Trophoblast cell (in vitro differentiated cells and primary cell): Measurements from ENCODE around the gene DSTN.
A peak's percentile ranks its signal among the peaks of the same experiment; 100 is the strongest.

ENCODE experiments used
- DNase-seq, 2 donors: peaks; one replicate each; pipeline ENCODE4 v3.0.0-alpha.2; 2016
- H2AFZ ChIP-seq: 2 replicates; pipeline ENCODE4 v1.6.1; 2013; ENCODE audit warnings: low read length, moderate library complexity, mild to moderate bottlenecking; ENCODE audit not compliant: insufficient read depth, poor library complexity
- H2AK5ac ChIP-seq: 2 replicates; pipeline ENCODE4 v1.6.1; 2013; ENCODE audit warnings: mild to moderate bottlenecking, low read length
- H2BK120ac ChIP-seq: 2 replicates; pipeline ENCODE4 v1.6.1; 2013; ENCODE audit warnings: low read length, mild to moderate bottlenecking, moderate library complexity; ENCODE audit not compliant: insufficient read depth, poor library complexity
- H2BK12ac ChIP-seq: 2 replicates; pipeline ENCODE4 v1.6.1; 2013; ENCODE audit warnings: mild to moderate bottlenecking, low read length, moderate library complexity
- H2BK5ac ChIP-seq: 2 replicates; pipeline ENCODE4 v1.6.1; 2013; ENCODE audit warnings: low read length, low read depth, moderate library complexity, mild to moderate bottlenecking; ENCODE audit not compliant: poor library complexity
- H3K14ac ChIP-seq: 2 replicates; pipeline ENCODE4 v1.6.1; 2013; ENCODE audit warnings: mild to moderate bottlenecking, low read length
- H3K18ac ChIP-seq: 2 replicates; pipeline ENCODE4 v1.6.1; 2013; ENCODE audit warnings: mild to moderate bottlenecking, low read length
- H3K23ac ChIP-seq: 2 replicates; pipeline ENCODE4 v1.6.1; 2013; ENCODE audit warnings: low read length
- H3K27ac ChIP-seq: 2 replicates; pipeline ENCODE4 v1.5.1; 2013; ENCODE audit warnings: low read depth, mild to moderate bottlenecking, inconsistent platforms, low read length, moderate library complexity
- H3K27me3 ChIP-seq: 2 replicates; pipeline ENCODE4 v1.6.1; 2013; ENCODE audit warnings: inconsistent platforms, mild to moderate bottlenecking, low read length, moderate library complexity; ENCODE audit not compliant: insufficient read depth
- H3K36me3 ChIP-seq, 2 experiments: 1 replicate in 1 of 2; 2 replicates in 1 of 2; pipeline ENCODE4 v1.6.1; 2013; ENCODE audit warnings: low read length in 2 of 2, mild to moderate bottlenecking in 2 of 2, moderate library complexity in 1 of 2; ENCODE audit not compliant: insufficient read depth in 2 of 2, control insufficient read depth in 1 of 2
- H3K4ac ChIP-seq: 2 replicates; pipeline ENCODE4 v1.6.1; 2013; ENCODE audit warnings: low read depth, mild to moderate bottlenecking, low read length, moderate library complexity
- H3K4me1 ChIP-seq, 2 experiments: 1 replicate in 1 of 2; 2 replicates in 1 of 2; pipeline ENCODE4 v1.6.1; 2013; ENCODE audit warnings: low read length in 2 of 2, mild to moderate bottlenecking in 2 of 2, moderate library complexity in 1 of 2; ENCODE audit not compliant: insufficient read depth in 2 of 2, control insufficient read depth in 1 of 2
- H3K4me2 ChIP-seq: 2 replicates; pipeline ENCODE4 v1.6.1; 2013; ENCODE audit warnings: inconsistent platforms, mild to moderate bottlenecking, low read length, moderate library complexity
- H3K4me3 ChIP-seq: 2 replicates; pipeline ENCODE4 v1.5.1; 2013; ENCODE audit warnings: mild to moderate bottlenecking, low read depth, low read length, inconsistent platforms
- H3K79me1 ChIP-seq: one replicate; pipeline ENCODE4 v1.6.1; 2013; ENCODE audit warnings: low read length
- H3K79me2 ChIP-seq: 2 replicates; pipeline ENCODE4 v1.6.1; 2013; ENCODE audit warnings: low read length, mild to moderate bottlenecking; ENCODE audit not compliant: control insufficient read depth, insufficient read depth, poor library complexity
- H3K9ac ChIP-seq: 2 replicates; pipeline ENCODE4 v1.6.1; 2013; ENCODE audit warnings: mild to moderate bottlenecking, low read length
- H3K9me3 ChIP-seq: 2 replicates; pipeline ENCODE4 v1.6.1; 2013; ENCODE audit warnings: low read depth, mild to moderate bottlenecking, control low read depth, inconsistent platforms, low read length; ENCODE audit not compliant: insufficient read depth
- H4K12ac ChIP-seq: 2 replicates; pipeline ENCODE4 v1.6.1; 2013; ENCODE audit warnings: low read depth, mild to moderate bottlenecking, low read length, moderate library complexity
- H4K8ac ChIP-seq: 2 replicates; pipeline ENCODE4 v1.6.1; 2013; ENCODE audit warnings: low read depth, mild to moderate bottlenecking, low read length, moderate library complexity
- H4K91ac ChIP-seq: one replicate; pipeline ENCODE4 v1.6.1; 2013; ENCODE audit warnings: low read depth, mild to moderate bottlenecking, low read length, moderate library complexity
- WGBS: extraction: QIAGEN DNeasy Blood & Tissue Kit; methylation state at CpG from one replicate; pipeline ENCODE4 v1.1.7; 2013; ENCODE audit warnings: missing lambda C conversion rate; ENCODE audit not compliant: insufficient read length, insufficient coverage; ENCODE audit errors: extremely low coverage; 5-methylcytosine and 5-hydroxymethylcytosine counted together

DSTN gene

DNA sequence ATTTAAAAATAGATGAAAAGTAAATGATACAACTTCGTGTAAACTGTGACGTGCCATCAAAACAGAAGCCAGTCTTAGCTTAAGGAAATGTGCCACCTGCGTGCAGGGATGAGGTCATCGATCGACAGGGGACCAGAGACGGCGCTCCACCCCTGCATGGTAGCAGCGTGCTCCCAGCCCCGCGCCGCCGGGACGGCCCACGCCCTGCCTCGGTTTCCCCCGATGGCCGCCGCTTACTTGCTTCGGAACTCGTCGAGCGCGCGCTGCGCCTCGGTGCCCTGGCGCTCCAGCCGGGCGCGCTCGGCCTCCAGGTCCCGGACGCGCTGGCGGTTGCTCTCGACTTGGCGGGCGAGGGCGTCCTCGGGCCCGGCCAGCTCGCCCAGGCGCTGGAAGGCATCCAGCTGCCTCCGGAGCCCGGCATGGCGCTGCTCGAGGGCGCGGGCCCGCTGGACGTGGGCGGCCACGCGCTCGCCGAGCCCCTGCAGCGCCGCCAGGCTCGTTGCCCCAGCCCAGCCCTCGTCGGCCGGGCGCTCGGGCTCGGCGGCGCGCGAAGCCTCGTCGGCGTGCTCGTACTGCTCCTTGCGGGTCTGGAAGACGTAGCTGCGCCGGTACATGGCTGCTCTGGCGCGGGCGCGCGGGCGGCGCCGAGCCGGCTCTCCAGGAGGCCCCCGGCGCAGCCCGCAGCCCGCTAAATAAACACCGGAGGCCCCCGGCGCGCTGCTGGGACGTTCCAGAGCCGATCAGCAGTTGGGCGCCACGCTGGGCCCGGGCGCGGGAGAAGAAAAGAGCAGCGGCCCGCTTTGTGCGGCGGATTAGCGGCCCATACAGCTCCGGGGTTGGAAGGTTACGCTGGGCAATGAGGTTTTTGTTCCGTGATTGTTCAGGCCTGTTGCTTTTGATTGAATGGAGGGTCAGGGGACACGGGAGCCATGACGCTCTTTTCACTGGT lies 38.9 kb upstream of the DSTN start, which contains the start of gene BFSP1:
Gene BFSP1 (minus strand): TSS at position 664 of the 949 bp plus-strand sequence. CDS start 50 bp downstream, at position 614.
- no CpG with 5 or more reads among the region's 111 CpGs for WGBS
- Histone ChIP-seq H2BK12ac (peak within 1 kb of the TSS; percentile 52), H3K9ac (peak within 1 kb of the TSS; percentile 82), H2BK120ac (peak within 1 kb of the TSS; percentile 34), H3K9me3 (no peaks in the 10 kb centered on the region), H2AFZ (peak within 1 kb of the TSS; percentile 77), H3K18ac (peak within 1 kb of the TSS; percentile 38), H3K4me1 (no peaks in the 10 kb centered on the region), H2BK5ac (no peak within 1 kb of the TSS), H3K4ac (no peak within 1 kb of the TSS), H3K4me3 (peak within 1 kb of the TSS; percentile 73), H2AK5ac (no peak within 1 kb of the TSS), H4K12ac (peak within 1 kb of the TSS; percentile 38), H3K4me2 (peak within 1 kb of the TSS; percentile 84), H4K8ac (peak within 1 kb of the TSS; percentile 73), H4K91ac (peak within 1 kb of the TSS; percentile 20), H3K79me2 (no peaks in the 10 kb centered on the region), H3K79me1 (peaks cover 6% of the 10 kb centered on the region), H3K23ac (no peak within 1 kb of the TSS), H3K36me3 (no peaks in the 10 kb centered on the region), H3K27ac (no peak within 1 kb of the TSS), H3K14ac (peak within 1 kb of the TSS; percentile 39), H3K27me3 (no peaks in the 10 kb centered on the region)
- peak; percentile 46 to 71 for DNase-seq

DNA sequence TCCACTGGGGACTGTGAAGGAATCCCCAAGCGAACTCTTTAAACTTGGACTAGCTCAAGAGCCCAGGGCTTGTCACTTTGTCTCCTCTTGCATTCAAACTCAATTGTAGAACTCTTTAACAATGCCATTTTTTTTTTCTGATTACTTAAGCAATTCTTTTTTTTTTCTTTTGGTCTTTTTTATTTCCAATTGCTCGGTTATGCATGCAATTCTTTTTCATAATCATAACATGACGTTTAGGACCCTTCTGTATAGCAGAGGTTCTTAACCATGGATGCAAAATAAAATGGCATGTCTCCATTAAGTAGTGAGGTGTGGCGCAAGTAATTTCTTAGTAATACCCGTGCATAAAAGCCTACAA lies 38.2 kb upstream of the DSTN start:
- Histone ChIP-seq H2AK5ac (no peak overlapping the region), H3K18ac (no peak overlapping the region), H2BK12ac (peak overlapping the region; percentile 52), H3K4ac (no peak overlapping the region), H3K79me1 (peaks cover 6% of the 10 kb centered on the region), H3K23ac (no peak overlapping the region), H3K4me2 (peak overlapping the region; percentile 84), H3K14ac (peak overlapping the region; percentile 39), H2BK120ac (peak overlapping the region; percentile 34), H2BK5ac (no peak overlapping the region), H4K91ac (peak overlapping the region; percentile 20), H3K4me1 (no peaks in the 10 kb centered on the region), H3K36me3 (no peaks in the 10 kb centered on the region), H4K12ac (no peak overlapping the region), H3K27me3 (no peaks in the 10 kb centered on the region), H2AFZ (peak overlapping the region; percentile 77), H3K9me3 (no peaks in the 10 kb centered on the region), H3K4me3 (peak overlapping the region; percentile 73), H3K79me2 (no peaks in the 10 kb centered on the region), H4K8ac (peak overlapping the region; percentile 73), H3K9ac (peak overlapping the region; percentile 82), H3K27ac (no peak overlapping the region)
- no CpG with 5 or more reads among the region's 5 CpGs for WGBS
- DNase-seq, result no peak

- Histone ChIP-seq H3K9ac (no peak overlapping the region), H2AK5ac (no peak overlapping the region), H3K4ac (no peak overlapping the region), H3K14ac (no peak overlapping the region), H2BK12ac (no peak overlapping the region), H2BK120ac (no peak overlapping the region), H2AFZ (no peak overlapping the region), H4K12ac (no peak overlapping the region), H3K18ac (no peak overlapping the region), H3K23ac (no peak overlapping the region), H3K27me3 (no peaks in the 10 kb centered on the region), H3K79me1 (peaks cover 8% of the 10 kb centered on the region), H4K8ac (no peak overlapping the region), H3K9me3 (no peaks in the 10 kb centered on the region), H3K27ac (no peak overlapping the region), H3K4me2 (no peak overlapping the region), H3K4me1 (peaks cover 0 to 3% of the 10 kb centered on the region in 2 experiments), H4K91ac (no peak overlapping the region), H3K4me3 (no peak overlapping the region), H2BK5ac (no peak overlapping the region), H3K36me3 (no peaks in the 10 kb centered on the region), H3K79me2 (no peaks in the 10 kb centered on the region)
- no CpG with 5 or more reads among the region's 1 CpG for WGBS
- peak in 1 of 2 donors; percentile 39 for DNase-seq
Observed at GRCh38 chr20:17533396-17533795, 36.5 kb upstream of the DSTN start.

DNA sequence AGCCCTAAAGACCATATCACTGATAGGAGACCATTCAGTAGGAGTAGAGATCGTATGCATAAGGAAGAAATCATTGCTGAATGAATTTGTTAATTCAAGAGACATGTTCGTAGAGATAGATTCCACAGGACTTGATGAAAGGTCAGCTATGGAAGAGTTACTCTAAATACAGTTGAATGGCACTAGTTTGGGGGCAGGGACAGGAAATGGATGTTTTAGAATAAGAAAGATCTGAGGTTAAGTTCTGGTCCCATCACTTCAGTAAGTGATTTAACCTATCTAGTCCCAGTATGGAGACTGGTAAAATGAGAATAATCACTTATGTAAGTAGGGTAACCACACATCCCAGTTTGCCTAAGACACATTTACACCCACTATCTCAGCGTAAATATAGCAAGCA lies 35.8 kb upstream of the DSTN start:
- Histone ChIP-seq H3K27ac (no peak overlapping the region), H3K9ac (no peak overlapping the region), H2BK5ac (no peak overlapping the region), H3K4ac (no peak overlapping the region), H3K23ac (no peak overlapping the region), H3K14ac (no peak overlapping the region), H3K4me2 (no peak overlapping the region), H3K36me3 (no peaks in the 10 kb centered on the region), H3K4me1 (peaks cover 0 to 3% of the 10 kb centered on the region in 2 experiments), H3K27me3 (no peaks in the 10 kb centered on the region), H2BK12ac (no peak overlapping the region), H2AK5ac (no peak overlapping the region), H4K8ac (no peak overlapping the region), H4K12ac (no peak overlapping the region), H2AFZ (no peak overlapping the region), H2BK120ac (no peak overlapping the region), H3K18ac (no peak overlapping the region), H4K91ac (no peak overlapping the region), H3K79me1 (peaks cover 8% of the 10 kb centered on the region), H3K9me3 (no peaks in the 10 kb centered on the region), H3K79me2 (no peaks in the 10 kb centered on the region), H3K4me3 (no peak overlapping the region)
- no CpG with 5 or more reads among the region's 3 CpGs for WGBS
- DNase-seq, result no peak
